D721Med (cell line): ENCODE measurements around the gene CDKAL1.

Experiments
- DNase-seq: peaks from one replicate; pipeline ENCODE4 v3.0.0; 2011; ENCODE audit warnings: low spot score; ENCODE audit not compliant: insufficient read length
- FAIRE-seq: peaks from 2 replicates; lab custom pipeline; 2011; peaks lifted over from hg19 to GRCh38; lab: Jason Lieb, UNC
- CTCF ChIP-seq: IDR thresholded peaks from 2 replicates; pipeline ENCODE4 v1.5.1; 2012; ENCODE audit warnings: mild to moderate bottlenecking, control low read depth; ENCODE audit not compliant: insufficient read depth; ENCODE audit errors: missing control alignments

CDKAL1 gene

GRCh38 chr6:20998748-20999448 is 464.6 kb downstream of the CDKAL1 start:
- no peak for TF ChIP-seq CTCF
- DNase-seq (no peak), FAIRE-seq (no peak)

GRCh38 chr6:21000331-21000801 is 466.1 kb downstream of the CDKAL1 start:
- DNase-seq (no peak), FAIRE-seq (no peak)
- no peak for TF ChIP-seq CTCF

- FAIRE-seq (no peak), DNase-seq (no peak)
- TF ChIP-seq CTCF = no peak
Measured at GRCh38 chr6:21001736-21002135, 467.5 kb downstream of the CDKAL1 start.

GRCh38 chr6:21003780-21004541 is 469.7 kb downstream of the CDKAL1 start:
- no peak for FAIRE-seq
- TF ChIP-seq CTCF = no peak
- DNase-seq = no peak

GRCh38 chr6:21005816-21006570 is 471.7 kb downstream of the CDKAL1 start:
- DNase-seq (no peak), FAIRE-seq (no peak)
- no peak for TF ChIP-seq CTCF

- no peak for DNase-seq
- FAIRE-seq = no peak
- TF ChIP-seq CTCF = peak; percentile 10
Measured at GRCh38 chr6:21019614-21020013, 485.4 kb downstream of the CDKAL1 start.
